ENCODE results near the gene TRAK1.

The TRAK1 gene

DNA sequence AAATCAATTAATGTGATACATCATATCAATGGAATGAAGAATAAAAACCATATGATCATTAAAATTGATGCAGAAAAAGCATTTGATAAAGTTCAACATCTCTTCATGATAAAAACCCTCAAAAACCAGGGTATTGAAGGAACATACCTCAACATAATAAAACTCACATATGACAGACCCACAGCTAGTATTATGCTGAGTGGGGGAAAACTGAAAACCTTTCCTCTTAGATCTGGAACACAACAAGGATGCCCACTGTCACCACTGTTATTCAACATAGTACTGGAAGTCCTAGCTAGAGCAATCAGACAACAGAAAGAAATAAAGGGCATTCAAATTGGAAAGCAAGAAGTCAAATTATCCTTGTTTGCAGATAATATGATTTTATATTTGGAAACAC, 144.4 kb downstream of the TRAK1 start:
- TF ChIP-seq, protein P1, sequence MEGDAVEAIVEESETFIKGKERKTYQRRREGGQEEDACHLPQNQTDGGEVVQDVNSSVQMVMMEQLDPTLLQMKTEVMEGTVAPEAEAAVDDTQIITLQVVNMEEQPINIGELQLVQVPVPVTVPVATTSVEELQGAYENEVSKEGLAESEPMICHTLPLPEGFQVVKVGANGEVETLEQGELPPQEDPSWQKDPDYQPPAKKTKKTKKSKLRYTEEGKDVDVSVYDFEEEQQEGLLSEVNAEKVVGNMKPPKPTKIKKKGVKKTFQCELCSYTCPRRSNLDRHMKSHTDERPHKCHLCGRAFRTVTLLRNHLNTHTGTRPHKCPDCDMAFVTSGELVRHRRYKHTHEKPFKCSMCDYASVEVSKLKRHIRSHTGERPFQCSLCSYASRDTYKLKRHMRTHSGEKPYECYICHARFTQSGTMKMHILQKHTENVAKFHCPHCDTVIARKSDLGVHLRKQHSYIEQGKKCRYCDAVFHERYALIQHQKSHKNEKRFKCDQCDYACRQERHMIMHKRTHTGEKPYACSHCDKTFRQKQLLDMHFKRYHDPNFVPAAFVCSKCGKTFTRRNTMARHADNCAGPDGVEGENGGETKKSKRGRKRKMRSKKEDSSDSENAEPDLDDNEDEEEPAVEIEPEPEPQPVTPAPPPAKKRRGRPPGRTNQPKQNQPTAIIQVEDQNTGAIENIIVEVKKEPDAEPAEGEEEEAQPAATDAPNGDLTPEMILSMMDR (IDR thresholded peaks at IDR 0.05; ENCODE audit: low read depth, low read length, missing control alignments) = no peak
- no peak overlapping the region for H3K4me3 ChIP-seq (replicated peaks; ENCODE audit: low read depth, low read length)
- no peak for DNase-seq (ENCODE audit: extremely low read depth, low read depth)

DNA sequence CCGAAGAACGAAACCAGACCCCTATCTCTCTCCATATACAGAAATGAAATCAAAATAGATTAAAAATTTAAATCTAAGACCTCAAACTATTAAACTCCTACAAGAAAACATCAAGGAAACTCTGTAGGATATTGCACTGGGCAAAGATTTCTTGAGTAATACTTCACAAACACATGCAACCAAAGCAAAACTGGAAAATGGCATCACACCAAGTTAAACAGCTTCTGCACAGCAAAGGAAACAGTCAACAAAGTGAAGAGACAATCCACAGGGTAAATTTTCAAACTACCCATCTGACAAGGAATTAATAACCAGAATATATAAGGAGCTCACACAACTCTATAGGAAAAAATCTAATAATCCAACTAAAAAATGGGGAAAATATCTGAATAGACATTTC, 145.5 kb downstream of the TRAK1 start:
- TF ChIP-seq, protein P1 (IDR thresholded peaks at IDR 0.05; ENCODE audit: low read depth, low read length, missing control alignments) = no peak
- DNase-seq (ENCODE audit: extremely low read depth, low read depth) = no peak
- H3K4me3 ChIP-seq (replicated peaks; ENCODE audit: low read depth, low read length) = no peak overlapping the region

DNA sequence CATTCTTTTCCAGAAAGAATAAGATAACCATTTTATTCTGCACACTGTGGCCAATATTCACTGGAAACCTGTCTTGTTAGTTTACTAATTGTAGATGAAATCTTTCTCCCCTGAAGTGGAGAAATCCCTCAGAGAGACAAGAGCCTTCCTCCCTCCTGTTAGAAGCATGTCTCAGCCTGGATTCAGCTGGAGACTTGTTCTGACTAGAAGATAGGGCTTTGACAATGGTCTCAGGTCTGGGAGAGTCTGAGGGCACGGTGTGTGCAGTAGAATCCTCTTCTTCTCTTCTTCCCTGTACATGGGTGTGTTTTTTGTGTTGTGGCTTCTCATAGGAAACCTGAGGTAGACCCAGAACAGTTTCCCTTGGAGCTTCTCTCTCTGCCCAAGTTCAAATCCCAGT, 154.9 kb downstream of the TRAK1 start:
- no peak overlapping the region for H3K4me3 ChIP-seq (replicated peaks; ENCODE audit: low read depth, low read length)
- no peak for DNase-seq (ENCODE audit: extremely low read depth, low read depth)
- TF ChIP-seq, protein P1 (IDR thresholded peaks at IDR 0.05; ENCODE audit: low read depth, low read length, missing control alignments) = no peak

DNA sequence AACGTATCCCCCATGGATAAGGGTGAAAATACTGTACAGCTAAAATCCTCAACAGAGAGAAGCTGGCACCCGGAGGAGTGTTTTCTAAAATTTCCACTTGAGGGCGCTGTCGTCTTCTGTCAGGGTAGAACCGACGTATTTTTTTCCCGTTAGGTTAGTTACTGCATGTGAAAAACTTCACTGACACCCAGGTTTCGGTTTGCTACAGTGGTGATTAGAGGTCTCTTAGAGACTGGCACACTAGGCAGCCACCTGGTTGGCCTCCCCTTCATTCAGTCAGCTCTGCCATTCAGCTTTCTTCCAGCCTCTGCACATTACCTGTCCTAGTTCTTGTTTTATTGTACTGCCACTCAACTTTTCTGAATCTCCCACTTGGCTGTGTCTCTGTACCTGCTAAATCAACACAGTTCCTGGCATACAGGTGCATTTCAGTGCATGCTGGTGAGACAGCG, 156.4 kb downstream of the TRAK1 start:
- H3K4me3 ChIP-seq (replicated peaks; ENCODE audit: low read depth, low read length) = no peak overlapping the region
- no peak for DNase-seq (ENCODE audit: extremely low read depth, low read depth)
- TF ChIP-seq, protein P1 (IDR thresholded peaks at IDR 0.05; ENCODE audit: low read depth, low read length, missing control alignments) = peak; percentile 57

DNA sequence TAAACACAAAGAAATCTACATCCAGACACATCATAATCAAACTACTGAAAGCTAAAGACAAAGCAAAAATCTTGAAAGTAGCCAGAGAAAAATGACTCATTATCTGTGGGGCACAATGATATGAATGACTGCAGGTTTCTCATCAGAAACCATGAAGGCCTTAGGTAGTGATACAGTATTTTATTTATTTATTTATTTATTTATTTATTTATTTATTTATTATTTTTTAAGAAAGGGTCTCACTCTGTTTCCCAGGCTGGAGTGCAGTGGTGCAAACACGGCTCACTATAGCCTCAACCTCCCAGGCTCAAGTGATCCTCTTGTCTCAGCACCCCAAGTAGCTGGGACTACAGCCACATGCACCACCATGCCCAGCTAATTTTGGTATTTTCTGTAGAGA, 159.6 kb downstream of the TRAK1 start:
- DNase-seq (ENCODE audit: extremely low read depth, low read depth) = no peak
- TF ChIP-seq, protein P1 (IDR thresholded peaks at IDR 0.05; ENCODE audit: low read depth, low read length, missing control alignments) = no peak

DNA sequence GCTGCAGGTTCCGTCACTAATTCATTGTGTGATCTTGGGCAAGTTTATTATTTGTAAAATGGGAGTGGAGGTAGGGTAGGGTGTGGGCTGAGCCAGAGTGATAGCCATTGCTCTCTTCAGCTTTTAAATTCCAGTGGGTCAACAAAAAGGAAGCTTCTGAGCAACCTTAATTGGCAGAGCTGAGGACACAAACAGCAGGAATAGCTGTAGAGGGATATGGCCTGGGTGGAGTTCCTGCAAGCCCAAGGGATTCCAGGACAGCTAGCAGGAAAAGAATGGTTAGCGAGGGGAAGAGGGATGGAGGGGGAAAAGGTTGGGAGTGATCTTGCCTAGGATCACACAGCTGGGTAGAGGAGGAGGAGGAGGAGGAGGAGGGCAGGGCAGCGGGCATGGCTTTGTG, 163.4 kb downstream of the TRAK1 start:
- no peak for DNase-seq (ENCODE audit: extremely low read depth, low read depth)
- H3K4me3 ChIP-seq (replicated peaks; ENCODE audit: low read depth, low read length) = no peak overlapping the region
- TF ChIP-seq, protein P1 (IDR thresholded peaks at IDR 0.05; ENCODE audit: low read depth, low read length, missing control alignments) = no peak

More for the DNA sequence above, 159.6 kb downstream of the TRAK1 start:
- no peak overlapping the region for H3K4me3 ChIP-seq (replicated peaks; ENCODE audit: low read depth, low read length)

DNA sequence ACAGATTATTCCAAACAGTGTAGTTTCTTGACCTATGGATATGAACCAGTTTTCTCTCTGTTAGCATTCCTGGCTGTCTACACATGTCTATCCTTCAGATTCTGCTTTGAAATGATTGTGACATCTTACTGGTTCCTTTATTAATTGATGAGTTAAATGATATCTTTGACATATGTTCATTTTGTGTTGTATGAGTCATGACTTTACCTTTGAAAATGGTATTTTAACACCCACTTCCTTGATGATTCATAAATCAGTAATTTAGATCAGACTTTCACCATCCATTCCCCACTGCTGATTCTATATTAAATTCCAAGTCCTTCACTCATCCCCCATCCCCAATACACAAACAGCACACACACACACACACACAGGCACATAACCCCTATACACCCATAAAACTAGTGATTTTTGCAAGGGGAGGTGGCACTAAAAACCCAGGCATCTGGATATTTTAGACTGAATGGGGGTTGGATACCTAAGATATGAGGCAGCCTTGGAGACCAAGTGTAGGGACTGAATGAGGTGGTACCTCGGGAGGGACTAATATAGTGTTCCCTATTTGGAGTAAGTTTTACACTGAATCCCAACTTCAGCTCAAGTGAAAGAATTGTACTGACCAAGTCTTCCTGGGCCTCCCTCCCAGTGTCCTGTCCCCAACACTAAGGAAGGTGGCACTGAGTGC, 165.1 kb downstream of the TRAK1 start:
- DNase-seq (ENCODE audit: extremely low read depth, low read depth) = no peak
- TF ChIP-seq, protein P1 (IDR thresholded peaks at IDR 0.05; ENCODE audit: low read depth, low read length, missing control alignments) = no peak
- H3K4me3 ChIP-seq (replicated peaks; ENCODE audit: low read depth, low read length) = no peak overlapping the region
